ENCODE data around the gene MRAP.

MRAP gene

DNA sequence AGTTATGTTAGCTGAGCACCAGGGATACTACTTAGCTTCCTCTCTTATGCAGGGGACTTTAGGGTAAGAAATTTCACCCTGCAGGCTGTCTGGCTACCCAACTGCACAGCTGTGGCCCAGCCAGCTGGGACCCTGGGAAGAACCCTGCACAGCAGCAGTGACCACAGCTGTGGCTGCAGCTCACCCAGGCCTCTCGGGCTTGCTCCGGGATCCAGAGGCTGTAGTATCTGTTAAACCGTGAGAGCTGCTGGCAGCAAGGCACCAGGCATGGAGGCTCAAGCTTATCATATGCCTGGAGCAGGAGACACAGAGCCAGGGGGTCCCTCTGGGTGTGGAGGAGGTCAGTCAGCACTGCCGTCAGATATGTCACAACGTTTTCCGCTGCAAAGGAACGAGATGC, 53.9 kb downstream of the MRAP start:
- no peaks in the 10 kb centered on the region for H4K20me1 ChIP-seq (ENCODE audit: insufficient read depth, low read length)
- H3F3A ChIP-seq (ENCODE audit: insufficient read depth, low read length), result no peaks in the 10 kb centered on the region
- peaks cover 48% of the 10 kb centered on the region for H3K36me3 ChIP-seq (replicated peaks; ENCODE audit: insufficient read depth, low read length)
- TF ChIP-seq EZH2phosphoT487 (IDR thresholded peaks at IDR 0.05; ENCODE audit: low read length) (no peak), EZH2 (optimal IDR thresholded peaks at IDR 0.05; ENCODE audit: low read depth, low read length) (no peak)
- TF ChIP-seq, protein P1, sequence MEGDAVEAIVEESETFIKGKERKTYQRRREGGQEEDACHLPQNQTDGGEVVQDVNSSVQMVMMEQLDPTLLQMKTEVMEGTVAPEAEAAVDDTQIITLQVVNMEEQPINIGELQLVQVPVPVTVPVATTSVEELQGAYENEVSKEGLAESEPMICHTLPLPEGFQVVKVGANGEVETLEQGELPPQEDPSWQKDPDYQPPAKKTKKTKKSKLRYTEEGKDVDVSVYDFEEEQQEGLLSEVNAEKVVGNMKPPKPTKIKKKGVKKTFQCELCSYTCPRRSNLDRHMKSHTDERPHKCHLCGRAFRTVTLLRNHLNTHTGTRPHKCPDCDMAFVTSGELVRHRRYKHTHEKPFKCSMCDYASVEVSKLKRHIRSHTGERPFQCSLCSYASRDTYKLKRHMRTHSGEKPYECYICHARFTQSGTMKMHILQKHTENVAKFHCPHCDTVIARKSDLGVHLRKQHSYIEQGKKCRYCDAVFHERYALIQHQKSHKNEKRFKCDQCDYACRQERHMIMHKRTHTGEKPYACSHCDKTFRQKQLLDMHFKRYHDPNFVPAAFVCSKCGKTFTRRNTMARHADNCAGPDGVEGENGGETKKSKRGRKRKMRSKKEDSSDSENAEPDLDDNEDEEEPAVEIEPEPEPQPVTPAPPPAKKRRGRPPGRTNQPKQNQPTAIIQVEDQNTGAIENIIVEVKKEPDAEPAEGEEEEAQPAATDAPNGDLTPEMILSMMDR (IDR thresholded peaks at IDR 0.05; ENCODE audit: low read length), result no peak
- DNase-seq, result no peak
- no peak overlapping the region for H3K9ac ChIP-seq (ENCODE audit: low read length)
- no peak overlapping the region for H3K4me3 ChIP-seq (ENCODE audit: low read length)
- H3K27ac ChIP-seq (ENCODE audit: low read length), result no peak overlapping the region
- H3K27me3 ChIP-seq (replicated peaks; ENCODE audit: insufficient read depth, low read length), result no peaks in the 10 kb centered on the region
- no peaks in the 10 kb centered on the region for H3K9me2 ChIP-seq (replicated peaks; ENCODE audit: insufficient read depth, low read length)
- no peaks in the 10 kb centered on the region for H3K9me3 ChIP-seq (replicated peaks; ENCODE audit: insufficient read depth, low read length)
- no peaks in the 10 kb centered on the region for H3K79me2 ChIP-seq (ENCODE audit: low read length)
- H3K4me1 ChIP-seq (ENCODE audit: low read length), result 0 out of 2 replicates have a peak, but pooled peaks cover 4% of the 10 kb centered on the region
- H3K4me2 ChIP-seq (ENCODE audit: low read depth, low read length), result no peak overlapping the region
- H2AFZ ChIP-seq (ENCODE audit: low read length), result no peak overlapping the region

DNA sequence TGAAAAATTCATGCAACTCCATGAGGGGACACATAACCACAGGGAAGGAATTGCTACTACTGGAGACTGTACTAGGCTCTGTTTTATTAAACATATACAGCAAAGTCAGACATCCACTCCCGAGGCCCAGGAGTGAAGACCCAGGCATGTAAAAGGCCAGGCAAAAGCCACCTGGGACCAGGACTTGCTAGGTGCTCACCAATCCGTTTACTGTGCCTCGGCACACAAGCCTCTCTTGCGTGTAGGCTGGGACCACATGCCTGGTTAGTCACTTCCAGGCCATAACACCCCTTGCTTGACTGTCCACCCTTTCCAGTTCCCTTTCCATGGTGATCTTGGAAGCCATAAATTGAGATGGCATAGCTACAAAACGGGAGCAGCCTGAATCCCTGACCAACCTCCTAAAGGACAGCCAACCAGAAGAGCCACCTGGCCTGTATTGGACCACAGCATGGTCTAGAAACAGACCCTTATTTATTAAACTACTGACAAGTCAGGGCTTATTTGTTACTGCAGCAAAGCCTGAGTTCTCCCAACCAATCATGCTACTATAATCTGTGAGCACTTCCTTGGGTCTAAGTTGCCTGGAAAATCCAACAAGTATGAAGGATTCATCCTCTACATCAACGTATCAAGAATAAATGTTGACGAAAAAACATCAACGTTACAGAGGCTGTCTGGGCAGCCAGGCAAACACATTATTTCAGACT, 54.5 kb downstream of the MRAP start:
- no peak overlapping the region for H2AFZ ChIP-seq (ENCODE audit: low read length)
- no peaks in the 10 kb centered on the region for H4K20me1 ChIP-seq (ENCODE audit: insufficient read depth, low read length)
- H3K9me3 ChIP-seq (replicated peaks; ENCODE audit: insufficient read depth, low read length), result no peaks in the 10 kb centered on the region
- H3K4me3 ChIP-seq (ENCODE audit: low read length), result no peak overlapping the region
- no peaks in the 10 kb centered on the region for H3F3A ChIP-seq (ENCODE audit: insufficient read depth, low read length)
- no peak for DNase-seq
- no peaks in the 10 kb centered on the region for H3K9me2 ChIP-seq (replicated peaks; ENCODE audit: insufficient read depth, low read length)
- H3K4me2 ChIP-seq (ENCODE audit: low read depth, low read length), result no peak overlapping the region
- 0 out of 2 replicates have a peak, but pooled peaks cover 4% of the 10 kb centered on the region for H3K4me1 ChIP-seq (ENCODE audit: low read length)
- H3K9ac ChIP-seq (ENCODE audit: low read length), result no peak overlapping the region
- no peaks in the 10 kb centered on the region for H3K79me2 ChIP-seq (ENCODE audit: low read length)
- no peaks in the 10 kb centered on the region for H3K27me3 ChIP-seq (replicated peaks; ENCODE audit: insufficient read depth, low read length)
- H3K36me3 ChIP-seq (replicated peaks; ENCODE audit: insufficient read depth, low read length), result peaks cover 44% of the 10 kb centered on the region
- TF ChIP-seq, protein P1 (IDR thresholded peaks at IDR 0.05; ENCODE audit: low read length), result no peak
- no peak for TF ChIP-seq EZH2phosphoT487 (IDR thresholded peaks at IDR 0.05; ENCODE audit: low read length)
- no peak for TF ChIP-seq EZH2 (optimal IDR thresholded peaks at IDR 0.05; ENCODE audit: low read depth, low read length)
- no peak overlapping the region for H3K27ac ChIP-seq (ENCODE audit: low read length)

DNA sequence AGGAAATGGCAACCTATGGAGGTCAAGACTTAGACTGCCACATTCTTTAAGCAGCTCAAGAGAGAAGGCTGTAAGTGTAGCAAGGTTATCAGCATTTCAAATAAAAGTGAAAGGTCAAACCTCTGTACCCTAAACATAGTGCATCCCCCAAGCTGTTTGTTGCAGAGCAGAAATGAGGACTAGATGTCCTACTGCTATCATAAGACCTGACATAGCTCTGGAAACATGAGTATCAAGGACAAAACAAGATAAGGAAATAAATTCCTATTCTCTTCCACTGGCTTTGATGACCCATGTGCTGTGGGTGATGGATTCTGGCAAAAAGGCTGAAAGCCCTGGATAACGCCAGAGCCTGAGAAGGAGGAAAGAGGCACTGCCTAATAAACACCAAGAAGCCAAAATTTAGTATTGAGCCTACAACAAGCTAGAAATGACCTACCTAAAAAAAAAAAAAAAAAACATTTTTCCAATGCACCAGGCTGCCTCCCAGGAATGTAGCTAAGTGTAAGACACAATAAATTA, 58.3 kb downstream of the MRAP start:
- TF ChIP-seq EZH2phosphoT487 (IDR thresholded peaks at IDR 0.05; ENCODE audit: low read length), result no peak
- TF ChIP-seq, protein P1 (IDR thresholded peaks at IDR 0.05; ENCODE audit: low read length), result no peak
- TF ChIP-seq EZH2 (optimal IDR thresholded peaks at IDR 0.05; ENCODE audit: low read depth, low read length), result no peak
- no peak overlapping the region for H3K4me2 ChIP-seq (ENCODE audit: low read depth, low read length)

More for the DNA sequence above, 58.3 kb downstream of the MRAP start:
- Histone ChIP-seq H4K20me1 (ENCODE audit: insufficient read depth, low read length) (no peaks in the 10 kb centered on the region), H2AFZ (ENCODE audit: low read length) (no peak overlapping the region), H3K9me3 (replicated peaks; ENCODE audit: insufficient read depth, low read length) (no peaks in the 10 kb centered on the region), H3K9ac (ENCODE audit: low read length) (no peak overlapping the region), H3F3A (ENCODE audit: insufficient read depth, low read length) (no peaks in the 10 kb centered on the region), H3K4me3 (ENCODE audit: low read length) (no peak overlapping the region), H3K4me1 (ENCODE audit: low read length) (peaks cover 7% of the 10 kb centered on the region; the same call in 1 of the 2 replicates), H3K36me3 (replicated peaks; ENCODE audit: insufficient read depth, low read length) (peaks cover 51% of the 10 kb centered on the region), H3K9me2 (replicated peaks; ENCODE audit: insufficient read depth, low read length) (no peaks in the 10 kb centered on the region), H3K27me3 (replicated peaks; ENCODE audit: insufficient read depth, low read length) (no peaks in the 10 kb centered on the region), H3K79me2 (ENCODE audit: low read length) (no peaks in the 10 kb centered on the region), H3K27ac (ENCODE audit: low read length) (no peak overlapping the region)
- DNase-seq, result no peak
